ENCODE measurements around the gene MBLAC1. TPM values are rescaled to one million over a fixed set of nuclear protein-coding genes. Genes with fewer than 3 reads are reported as not detected.

The MBLAC1 gene
- total RNA-seq, 1 donor from 2014 or later = not detected

- intact Hi-C loops (cut with DNase I) = loop anchor here (1.0 to 2.0 kb wide), 3 partner anchors 21 to 29 kb away; partner anchors contain the start of genes CNPY4, GPC2, MBLAC1 and STAG3
- Histone ChIP-seq H3K4me1 (peaks cover 6 to 9% of the 10 kb centered on the region in 2 donors), H3K4me3 (peak overlapping the region; percentile 64 to 86), H3K36me3 (peaks cover under 1 to 3% of the 10 kb centered on the region in 2 donors), H3K27me3 (no peaks in the 10 kb centered on the region), H3K9me3 (no peaks in the 10 kb centered on the region), H3K27ac (peak overlapping the region; percentile 54 to 89)
- no peak for DNase-seq (ENCODE audit: low spot score in 2 of 2)
- TF ChIP-seq, protein P1, sequence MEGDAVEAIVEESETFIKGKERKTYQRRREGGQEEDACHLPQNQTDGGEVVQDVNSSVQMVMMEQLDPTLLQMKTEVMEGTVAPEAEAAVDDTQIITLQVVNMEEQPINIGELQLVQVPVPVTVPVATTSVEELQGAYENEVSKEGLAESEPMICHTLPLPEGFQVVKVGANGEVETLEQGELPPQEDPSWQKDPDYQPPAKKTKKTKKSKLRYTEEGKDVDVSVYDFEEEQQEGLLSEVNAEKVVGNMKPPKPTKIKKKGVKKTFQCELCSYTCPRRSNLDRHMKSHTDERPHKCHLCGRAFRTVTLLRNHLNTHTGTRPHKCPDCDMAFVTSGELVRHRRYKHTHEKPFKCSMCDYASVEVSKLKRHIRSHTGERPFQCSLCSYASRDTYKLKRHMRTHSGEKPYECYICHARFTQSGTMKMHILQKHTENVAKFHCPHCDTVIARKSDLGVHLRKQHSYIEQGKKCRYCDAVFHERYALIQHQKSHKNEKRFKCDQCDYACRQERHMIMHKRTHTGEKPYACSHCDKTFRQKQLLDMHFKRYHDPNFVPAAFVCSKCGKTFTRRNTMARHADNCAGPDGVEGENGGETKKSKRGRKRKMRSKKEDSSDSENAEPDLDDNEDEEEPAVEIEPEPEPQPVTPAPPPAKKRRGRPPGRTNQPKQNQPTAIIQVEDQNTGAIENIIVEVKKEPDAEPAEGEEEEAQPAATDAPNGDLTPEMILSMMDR (IDR thresholded peaks at IDR 0.05) = no peak
Observed at GRCh38 chr7:100148225-100148558, 21.4 kb downstream of the MBLAC1 start.

GRCh38 chr7:100148559-100149328, 22.0 kb downstream of the MBLAC1 start, which contains the start of gene LAMTOR4:
LAMTOR4 (plus strand) TSS chr7:100148918; CDS start chr7:100148973, 55 bp downstream.
- intact Hi-C loops (cut with DNase I) = loop anchor here (1.0 to 2.0 kb wide), 3 partner anchors 22 to 30 kb away; partner anchors contain the start of genes CNPY4, GPC2, MBLAC1 and STAG3
- H3K4me3 ChIP-seq = peak within 1 kb of the TSS; percentile 86 to 91
- peak within 1 kb of the TSS; percentile 88 to 89 for H3K27ac ChIP-seq
- TF ChIP-seq, protein P1 (IDR thresholded peaks at IDR 0.05) = no peak
- H3K9me3 ChIP-seq = no peaks in the 10 kb centered on the region
- peaks cover 6 to 8% of the 10 kb centered on the region in 2 donors for H3K36me3 ChIP-seq
- no peaks in the 10 kb centered on the region for H3K27me3 ChIP-seq
- H3K4me1 ChIP-seq = peaks cover 6 to 9% of the 10 kb centered on the region in 2 donors
- peak; percentile 98 to 99 for DNase-seq (ENCODE audit: low spot score in 2 of 2)

DNA sequence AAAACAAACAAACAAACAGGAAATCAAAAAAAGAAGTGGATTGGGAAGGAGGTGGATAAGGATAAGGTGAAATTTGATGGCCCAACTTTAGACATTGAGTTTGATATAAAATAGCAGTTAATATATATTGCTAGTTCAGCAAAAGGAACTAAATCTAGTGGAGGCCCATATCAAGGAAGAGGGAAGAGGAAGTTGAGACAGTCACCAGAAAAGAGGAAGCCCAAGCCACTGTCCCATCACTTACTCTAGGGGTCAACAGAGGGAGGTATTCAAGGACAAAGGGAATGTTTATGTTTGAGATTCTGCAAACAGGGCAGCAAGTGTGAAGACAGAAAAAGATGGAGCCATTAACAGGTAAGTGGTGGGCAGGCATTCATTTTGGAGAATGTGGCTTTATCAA, 25.6 kb downstream of the MBLAC1 start:
- H3K27me3 ChIP-seq = no peaks in the 10 kb centered on the region
- intact Hi-C loops (cut with DNase I) = loop anchor here (10.0 kb wide), 1 partner anchor 542 kb away; the partner anchor contains the start of gene GIGYF1
- H3K36me3 ChIP-seq = peaks cover 27 to 37% of the 10 kb centered on the region in 2 donors
- H3K9me3 ChIP-seq = no peaks in the 10 kb centered on the region
- TF ChIP-seq, protein P1 (IDR thresholded peaks at IDR 0.05) = no peak
- DNase-seq (ENCODE audit: low spot score in 2 of 2) = no peak
- no peak overlapping the region for H3K4me3 ChIP-seq
- H3K4me1 ChIP-seq = peaks cover 6 to 13% of the 10 kb centered on the region in 2 donors
- no peak overlapping the region for H3K27ac ChIP-seq

GRCh38 chr7:100152937-100153666, 26.3 kb downstream of the MBLAC1 start:
- Histone ChIP-seq H3K36me3 (peaks cover 27 to 37% of the 10 kb centered on the region in 2 donors), H3K4me1 (peaks cover 6 to 15% of the 10 kb centered on the region in 2 donors), H3K4me3 (no peak overlapping the region), H3K27ac (no peak overlapping the region), H3K27me3 (no peaks in the 10 kb centered on the region), H3K9me3 (no peaks in the 10 kb centered on the region)
- intact Hi-C loops (cut with DNase I) = loop anchor here (10.0 kb wide), 1 partner anchor 542 kb away; the partner anchor contains the start of gene GIGYF1
- TF ChIP-seq, protein P1 (IDR thresholded peaks at IDR 0.05) = no peak
- DNase-seq (ENCODE audit: low spot score in 2 of 2) = no peak

- Histone ChIP-seq H3K4me1 (peaks cover 6 to 15% of the 10 kb centered on the region in 2 donors), H3K9me3 (no peaks in the 10 kb centered on the region), H3K4me3 (no peak overlapping the region), H3K36me3 (peaks cover 27 to 37% of the 10 kb centered on the region in 2 donors), H3K27me3 (no peaks in the 10 kb centered on the region), H3K27ac (peak overlapping the region in 1 of 2 donors; percentile 29)
- intact Hi-C loops (cut with DNase I) = loop anchor here (10.0 kb wide), 1 partner anchor 541 kb away; the partner anchor contains the start of gene GIGYF1
- TF ChIP-seq, protein P1 (IDR thresholded peaks at IDR 0.05) = no peak
- DNase-seq (ENCODE audit: low spot score in 2 of 2) = no peak
Observed at GRCh38 chr7:100153708-100154535, 27.2 kb downstream of the MBLAC1 start.

Measured in ascending aorta (tissue), 2 donors.